ENCODE measurements around the gene ZNF785. TPM values are rescaled to one million over a fixed set of nuclear protein-coding genes. Genes with fewer than 3 reads are reported as not detected.

The ZNF785 gene
- total RNA-seq, 1 experiment from 2014 or later = 23.2 TPM

DNA sequence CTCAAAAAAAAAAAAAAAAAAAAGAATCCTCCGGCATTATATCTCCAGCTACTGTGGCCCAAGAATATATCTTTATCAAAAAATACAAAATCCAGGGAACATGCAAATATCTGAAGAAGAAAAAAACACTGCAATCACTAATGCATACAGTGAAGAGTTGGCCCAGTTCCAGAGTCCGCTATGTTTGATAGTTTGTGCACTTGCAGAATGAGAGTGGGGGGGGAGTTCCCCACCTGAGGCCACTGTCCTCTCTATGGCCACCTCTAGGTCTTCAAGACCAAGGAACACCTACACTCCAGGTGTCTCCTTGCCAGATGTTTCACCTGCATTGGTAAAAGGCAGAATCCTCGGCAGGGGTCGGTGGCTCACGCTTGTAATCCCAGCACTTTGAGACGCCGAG lies 4.0 kb downstream of the ZNF785 start:
- ChIA-PET POLR2A (ENCODE audit: low non-redundant PET) (interaction anchor here (0.6 kb wide), 1 partner anchor 9 kb away, joined by 5 read pairs; no protein-coding TSS in a partner anchor), CTCF (no interaction called here)
- intact Hi-C loops (cut with micrococcal nuclease; ENCODE audit: unreplicated experiment) = no loop called here
- H3K36me3 ChIP-seq (ENCODE audit: insufficient read depth, low read length, poor library complexity, severe bottlenecking) = peaks cover 32% of the 10 kb centered on the region
- no peak for DNase-seq (ENCODE audit: low spot score)
- no peaks in the 10 kb centered on the region for H3K4me1 ChIP-seq (ENCODE audit: insufficient read depth, low read length, poor library complexity, severe bottlenecking)
- no TSS peak for BruUV-seq (replicated peaks)
- H3K27me3 ChIP-seq (replicated peaks; ENCODE audit: insufficient read depth, low read depth, low read length, poor library complexity) = no peaks in the 10 kb centered on the region
- H3K9me3 ChIP-seq (ENCODE audit: low read depth, low read length, poor library complexity, severe bottlenecking) = no peaks in the 10 kb centered on the region
- no peak for TF ChIP-seq EZH2 (IDR thresholded peaks at IDR 0.05; ENCODE audit: borderline replicate concordance, low read depth, low read length, poor library complexity, severe bottlenecking)
- TF ChIP-seq, protein P1, sequence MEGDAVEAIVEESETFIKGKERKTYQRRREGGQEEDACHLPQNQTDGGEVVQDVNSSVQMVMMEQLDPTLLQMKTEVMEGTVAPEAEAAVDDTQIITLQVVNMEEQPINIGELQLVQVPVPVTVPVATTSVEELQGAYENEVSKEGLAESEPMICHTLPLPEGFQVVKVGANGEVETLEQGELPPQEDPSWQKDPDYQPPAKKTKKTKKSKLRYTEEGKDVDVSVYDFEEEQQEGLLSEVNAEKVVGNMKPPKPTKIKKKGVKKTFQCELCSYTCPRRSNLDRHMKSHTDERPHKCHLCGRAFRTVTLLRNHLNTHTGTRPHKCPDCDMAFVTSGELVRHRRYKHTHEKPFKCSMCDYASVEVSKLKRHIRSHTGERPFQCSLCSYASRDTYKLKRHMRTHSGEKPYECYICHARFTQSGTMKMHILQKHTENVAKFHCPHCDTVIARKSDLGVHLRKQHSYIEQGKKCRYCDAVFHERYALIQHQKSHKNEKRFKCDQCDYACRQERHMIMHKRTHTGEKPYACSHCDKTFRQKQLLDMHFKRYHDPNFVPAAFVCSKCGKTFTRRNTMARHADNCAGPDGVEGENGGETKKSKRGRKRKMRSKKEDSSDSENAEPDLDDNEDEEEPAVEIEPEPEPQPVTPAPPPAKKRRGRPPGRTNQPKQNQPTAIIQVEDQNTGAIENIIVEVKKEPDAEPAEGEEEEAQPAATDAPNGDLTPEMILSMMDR (conservative IDR thresholded peaks at IDR 0.05; ENCODE audit: low read depth, low read length) = no peak
- no peak overlapping the region for H3K4me3 ChIP-seq (ENCODE audit: low read depth, low read length, poor library complexity, severe bottlenecking)
- H3K27ac ChIP-seq (ENCODE audit: low read depth, low read length, poor library complexity, severe bottlenecking) = no peak overlapping the region

DNA sequence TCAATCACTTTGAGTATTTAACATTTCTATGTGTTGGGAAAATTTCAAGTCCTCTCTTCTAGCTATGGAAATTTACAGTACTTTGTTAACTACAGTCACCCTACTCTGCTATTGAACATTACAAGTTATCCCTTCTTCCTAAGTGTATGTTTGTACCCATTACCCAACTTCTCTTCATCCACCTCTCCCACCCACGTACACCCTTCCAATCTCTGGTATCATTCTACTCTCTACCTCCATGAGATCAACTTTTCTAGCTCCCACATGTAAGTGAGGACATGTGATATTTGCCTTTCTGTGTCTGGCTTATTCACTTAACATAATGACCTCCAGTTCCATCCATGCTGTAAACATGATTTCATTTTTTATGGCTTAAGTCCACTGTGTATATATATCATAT lies 10.8 kb downstream of the ZNF785 start:
- Histone ChIP-seq H3K4me1 (ENCODE audit: insufficient read depth, low read length, poor library complexity, severe bottlenecking) (peaks cover 21% of the 10 kb centered on the region), H3K27me3 (replicated peaks; ENCODE audit: insufficient read depth, low read depth, low read length, poor library complexity) (no peaks in the 10 kb centered on the region), H3K9me3 (ENCODE audit: low read depth, low read length, poor library complexity, severe bottlenecking) (no peaks in the 10 kb centered on the region), H3K36me3 (ENCODE audit: insufficient read depth, low read length, poor library complexity, severe bottlenecking) (peaks cover 3% of the 10 kb centered on the region), H3K27ac (ENCODE audit: low read depth, low read length, poor library complexity, severe bottlenecking) (no peak overlapping the region), H3K4me3 (ENCODE audit: low read depth, low read length, poor library complexity, severe bottlenecking) (no peak overlapping the region)
- POLR2A ChIA-PET (ENCODE audit: low non-redundant PET) = interaction anchor here (0.6 kb wide), 1 partner anchor 109 kb away, joined by 9 read pairs; no protein-coding TSS in a partner anchor
- no peak for TF ChIP-seq EZH2 (IDR thresholded peaks at IDR 0.05; ENCODE audit: borderline replicate concordance, low read depth, low read length, poor library complexity, severe bottlenecking)
- TF ChIP-seq, protein P1 (conservative IDR thresholded peaks at IDR 0.05; ENCODE audit: low read depth, low read length) = no peak
- DNase-seq (ENCODE audit: low spot score) = no peak
- no TSS peak for BruUV-seq (replicated peaks)
- intact Hi-C loops (cut with micrococcal nuclease; ENCODE audit: unreplicated experiment) = no loop called here
- CTCF ChIA-PET = interaction anchor here (0.6 kb wide), 1 partner anchor 12 kb away, joined by 4 read pairs; no protein-coding TSS in a partner anchor

DNA sequence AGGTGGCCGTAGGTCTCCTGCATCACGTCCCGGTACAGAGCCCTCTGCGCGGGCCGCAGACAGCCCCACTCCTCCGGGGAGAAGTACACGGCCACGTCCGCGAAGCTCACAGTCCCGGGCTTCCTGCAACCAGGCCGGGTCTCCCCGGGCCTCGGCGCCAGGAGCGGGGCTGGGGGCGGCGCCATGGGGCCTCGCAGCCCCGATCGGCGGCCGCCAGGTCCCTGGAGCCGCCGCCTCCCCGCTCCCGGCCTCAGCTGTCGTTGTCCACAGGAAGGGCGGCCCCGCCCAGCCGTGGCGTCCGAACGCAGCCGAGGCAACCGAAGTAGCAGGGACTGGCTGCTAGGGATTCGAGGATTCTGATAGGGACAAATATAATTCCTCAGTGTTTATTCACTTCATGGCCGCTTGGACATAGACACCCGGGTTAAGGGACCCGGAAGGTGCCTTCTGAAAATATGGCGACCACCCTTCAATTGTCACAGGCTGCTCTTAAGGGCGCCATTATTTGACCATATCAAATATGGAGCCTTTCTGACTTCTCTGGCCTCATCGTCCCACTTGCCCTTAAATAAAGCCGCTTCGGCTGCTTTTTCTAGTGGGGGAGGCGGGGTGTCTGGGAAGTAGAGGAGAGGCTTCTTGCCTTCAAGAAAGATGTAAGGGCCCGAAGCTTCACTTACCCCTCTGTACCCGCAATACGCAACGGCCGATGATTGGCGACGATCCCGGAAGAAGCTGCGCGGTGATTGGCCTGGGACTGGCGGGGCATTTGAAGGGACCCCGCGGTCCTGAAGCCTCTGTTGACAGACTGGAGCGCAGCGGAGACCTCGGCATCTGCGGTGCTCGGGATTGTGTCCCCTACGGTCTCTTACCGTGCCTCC lies 13.8 kb downstream of the ZNF785 start, which contains the start of gene ZNF688:
ZNF688 (minus strand) TSS at position 270 of the 878 bp plus-strand sequence; CDS start at position 185, 85 bp downstream.
- ChIA-PET POLR2A (ENCODE audit: low non-redundant PET) (interaction anchor here (0.5 to 1.2 kb wide), 3 partner anchors 13 to 1004 kb away, joined by 5 read pairs; partner anchors contain the start of gene ZNF764), CTCF (interaction anchor here (0.9 kb wide), 1 partner anchor 36 kb away, joined by 3 read pairs; no protein-coding TSS in a partner anchor)
- H3K4me3 ChIP-seq (ENCODE audit: low read depth, low read length, poor library complexity, severe bottlenecking) = peak within 1 kb of the TSS; percentile 72
- H3K27ac ChIP-seq (ENCODE audit: low read depth, low read length, poor library complexity, severe bottlenecking) = peak within 1 kb of the TSS; percentile 90
- intact Hi-C loops (cut with micrococcal nuclease; ENCODE audit: unreplicated experiment) = no loop called here
- no peaks in the 10 kb centered on the region for H3K9me3 ChIP-seq (ENCODE audit: low read depth, low read length, poor library complexity, severe bottlenecking)
- TF ChIP-seq, protein P1 (conservative IDR thresholded peaks at IDR 0.05; ENCODE audit: low read depth, low read length) = no peak
- no peak for TF ChIP-seq EZH2 (IDR thresholded peaks at IDR 0.05; ENCODE audit: borderline replicate concordance, low read depth, low read length, poor library complexity, severe bottlenecking)
- no peaks in the 10 kb centered on the region for H3K36me3 ChIP-seq (ENCODE audit: insufficient read depth, low read length, poor library complexity, severe bottlenecking)
- H3K27me3 ChIP-seq (replicated peaks; ENCODE audit: insufficient read depth, low read depth, low read length, poor library complexity) = no peaks in the 10 kb centered on the region
- peaks cover 34% of the 10 kb centered on the region for H3K4me1 ChIP-seq (ENCODE audit: insufficient read depth, low read length, poor library complexity, severe bottlenecking)
- peak; percentile 98 for DNase-seq (ENCODE audit: low spot score)
- BruUV-seq (replicated peaks) = no TSS peak
